Fibroblast of the aortic adventitia (primary cell): ENCODE measurements around the gene SLC2A1. TPM values are rescaled to one million over a fixed set of nuclear protein-coding genes. Genes with fewer than 3 reads are reported as not detected.

Experiments used
- DNase-seq: peaks from one replicate; pipeline ENCODE4 v3.0.0-alpha.2; 2010; ENCODE audit warnings: low read depth
- H3K4me3 ChIP-seq: 2 replicates; pipeline ENCODE4 v1.5.1; 2011; ENCODE audit warnings: low read depth, mild to moderate bottlenecking, control low read depth, low read length, moderate library complexity
- total RNA-seq: library from RNA; depleted of rRNA; stranded (reverse); fragments of >200 nt; gene quantifications from 2 replicates; pipeline ENCODE4 v1.2.3, GENCODE V29; 2012; ENCODE audit warnings: low replicate concordance
- TF ChIP-seq, protein P1 (sequence below): IDR thresholded peaks from 2 replicates; pipeline ENCODE4 v1.5.1; 2011; ENCODE audit warnings: mild to moderate bottlenecking, low read length, control low read depth, inconsistent platforms; ENCODE audit not compliant: insufficient read depth

Gene SLC2A1
- total RNA-seq, 1 donor = 16.3 TPM

DNA sequence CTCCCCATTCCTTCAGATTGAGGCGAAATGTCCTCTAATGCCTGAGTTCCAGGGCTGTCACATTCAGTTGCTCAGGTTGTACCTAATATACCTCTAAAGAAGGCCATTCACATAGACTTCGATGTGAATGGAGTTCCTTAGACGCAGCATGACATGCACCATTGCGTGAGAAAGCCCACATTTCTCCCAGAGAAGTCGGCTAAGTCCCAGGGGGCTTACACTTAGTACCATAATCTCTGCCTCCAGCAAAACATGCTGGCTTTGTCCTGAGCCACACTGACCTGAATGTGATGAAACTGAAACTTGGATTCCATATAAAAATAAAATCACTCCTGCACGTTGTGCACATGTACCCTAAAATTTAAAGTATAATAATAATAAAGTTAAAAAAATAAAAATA lies 23.2 kb upstream of the SLC2A1 start:
- no peak for DNase-seq
- TF ChIP-seq, protein P1, sequence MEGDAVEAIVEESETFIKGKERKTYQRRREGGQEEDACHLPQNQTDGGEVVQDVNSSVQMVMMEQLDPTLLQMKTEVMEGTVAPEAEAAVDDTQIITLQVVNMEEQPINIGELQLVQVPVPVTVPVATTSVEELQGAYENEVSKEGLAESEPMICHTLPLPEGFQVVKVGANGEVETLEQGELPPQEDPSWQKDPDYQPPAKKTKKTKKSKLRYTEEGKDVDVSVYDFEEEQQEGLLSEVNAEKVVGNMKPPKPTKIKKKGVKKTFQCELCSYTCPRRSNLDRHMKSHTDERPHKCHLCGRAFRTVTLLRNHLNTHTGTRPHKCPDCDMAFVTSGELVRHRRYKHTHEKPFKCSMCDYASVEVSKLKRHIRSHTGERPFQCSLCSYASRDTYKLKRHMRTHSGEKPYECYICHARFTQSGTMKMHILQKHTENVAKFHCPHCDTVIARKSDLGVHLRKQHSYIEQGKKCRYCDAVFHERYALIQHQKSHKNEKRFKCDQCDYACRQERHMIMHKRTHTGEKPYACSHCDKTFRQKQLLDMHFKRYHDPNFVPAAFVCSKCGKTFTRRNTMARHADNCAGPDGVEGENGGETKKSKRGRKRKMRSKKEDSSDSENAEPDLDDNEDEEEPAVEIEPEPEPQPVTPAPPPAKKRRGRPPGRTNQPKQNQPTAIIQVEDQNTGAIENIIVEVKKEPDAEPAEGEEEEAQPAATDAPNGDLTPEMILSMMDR = no peak
- H3K4me3 ChIP-seq = no peak overlapping the region

GRCh38 chr1:42981255-42981805 lies 22.7 kb upstream of the SLC2A1 start:
- no peak for DNase-seq
- TF ChIP-seq, protein P1 = no peak
- H3K4me3 ChIP-seq = no peak overlapping the region

DNA sequence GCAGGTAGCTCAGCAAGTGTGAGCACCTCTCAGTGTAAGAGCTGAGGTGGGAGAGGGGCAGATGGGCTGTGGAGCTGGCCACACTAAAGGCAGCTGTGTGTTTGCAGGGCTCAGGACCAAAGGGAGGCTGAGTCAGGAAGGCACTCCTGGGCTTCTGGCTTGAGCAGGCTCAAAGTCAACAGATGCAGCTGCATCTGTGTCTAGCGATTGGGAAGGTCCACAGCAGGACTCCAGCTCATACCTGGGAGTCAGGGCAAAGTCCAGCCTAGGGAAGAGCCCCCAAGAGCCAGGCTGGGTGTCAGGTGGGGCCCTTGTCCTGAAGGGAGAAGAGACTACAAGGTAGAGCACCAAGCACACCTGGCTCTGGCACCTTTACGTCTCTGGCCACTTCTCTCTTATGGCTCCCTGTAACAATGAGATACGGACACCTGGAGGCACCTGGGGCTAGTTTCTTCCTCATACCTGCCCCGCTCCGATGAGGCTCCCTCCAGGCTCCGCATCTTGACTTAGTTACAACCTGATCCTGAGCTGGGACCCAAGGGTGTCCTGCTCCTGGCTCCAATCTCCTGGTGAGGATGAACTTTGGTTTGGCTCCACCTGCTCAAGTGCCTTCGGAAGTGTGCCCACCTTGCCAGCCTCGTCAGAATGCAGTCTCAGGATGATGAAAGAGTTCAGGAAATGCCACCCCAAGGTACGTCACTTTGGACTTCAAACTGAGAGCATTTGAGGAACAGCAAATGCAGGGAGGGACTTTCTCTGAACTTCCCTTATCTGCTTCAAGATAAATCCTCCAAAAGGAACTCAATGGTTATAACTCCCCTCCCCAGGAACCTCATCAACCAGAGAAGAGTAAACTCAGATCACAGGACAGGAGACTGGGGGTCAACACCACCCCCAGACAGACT lies 21.5 kb upstream of the SLC2A1 start:
- TF ChIP-seq, protein P1 = no peak
- no peak for DNase-seq
- no peak overlapping the region for H3K4me3 ChIP-seq

DNA sequence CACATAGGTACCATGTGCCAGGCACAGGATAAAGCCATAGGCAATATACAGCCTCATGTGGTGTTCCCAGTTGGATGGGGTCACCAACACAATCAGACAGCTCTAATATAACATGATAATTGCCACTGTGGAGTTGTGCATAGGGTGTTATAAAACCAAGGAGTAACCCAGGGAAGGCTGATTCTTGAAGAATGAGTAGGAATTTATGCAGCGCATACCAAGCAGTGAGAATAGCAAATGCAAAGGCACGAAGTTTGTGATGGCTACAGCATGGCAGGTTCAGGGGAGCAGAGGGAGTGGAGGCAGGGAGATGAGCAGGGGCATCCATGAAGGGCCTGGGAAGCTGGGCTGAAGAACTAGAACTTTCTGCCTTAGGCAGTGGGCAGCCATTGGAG lies 20.4 kb upstream of the SLC2A1 start:
- DNase-seq = no peak
- H3K4me3 ChIP-seq = no peak overlapping the region
- TF ChIP-seq, protein P1 = no peak

DNA sequence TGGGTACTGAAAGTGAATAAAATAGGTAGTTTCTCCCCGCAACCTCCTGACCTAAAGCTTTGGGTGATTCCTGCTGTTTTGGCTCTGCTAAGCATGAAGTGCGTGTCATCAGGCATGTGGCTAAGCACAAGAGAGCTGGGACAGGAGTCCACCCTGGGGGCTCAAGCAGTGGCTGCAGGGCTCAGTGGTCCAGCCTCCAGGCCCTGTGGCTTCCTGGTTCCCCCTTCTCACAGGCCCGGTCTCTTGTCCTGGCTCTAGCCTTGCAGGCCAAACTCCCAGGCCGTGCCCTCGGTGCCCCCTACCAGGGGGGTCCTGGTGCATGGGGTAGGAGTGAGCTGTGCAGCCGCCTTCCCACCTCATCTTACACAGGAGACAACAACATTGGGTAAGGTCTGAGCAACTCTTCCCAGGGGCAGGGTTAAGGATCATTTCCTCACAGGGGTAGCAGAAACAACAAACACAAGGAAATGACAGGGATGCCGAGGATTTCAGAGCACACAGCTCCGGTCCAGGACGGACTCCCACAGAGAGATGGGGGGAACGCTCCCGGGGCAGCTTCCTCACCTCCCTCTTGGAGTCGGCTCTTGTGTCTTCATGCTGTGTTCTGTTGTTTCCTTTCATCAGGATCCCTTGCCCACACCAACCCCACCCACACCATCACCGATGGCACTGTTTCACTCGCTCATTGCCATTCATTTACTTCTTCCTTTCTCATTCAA lies 19.8 kb upstream of the SLC2A1 start:
- DNase-seq = no peak

GRCh38 chr1:42977653-42978052 lies 19.0 kb upstream of the SLC2A1 start:
- DNase-seq = no peak
- TF ChIP-seq, protein P1 = no peak
- H3K4me3 ChIP-seq = no peak overlapping the region

More for the DNA sequence above, 19.8 kb upstream of the SLC2A1 start:
- no peak overlapping the region for H3K4me3 ChIP-seq
- TF ChIP-seq, protein P1 = no peak
